Neural cell (in vitro differentiated cells): ENCODE results near the gene PYGB. TPM values are rescaled to one million over a fixed set of nuclear protein-coding genes. Genes with fewer than 3 reads are reported as not detected.

Experiments used
- H2AFZ ChIP-seq: fragments of 200-600, 300-800 bp; sonication (generic), shearing (Covaris generic); 2 replicates; pipeline ENCODE4 v1.6.0; 2014; ENCODE audit warnings: low read depth, mild to moderate bottlenecking, antibody characterized with exemption, low read length, moderate library complexity
- H3F3A ChIP-seq: fragments of 200-600 bp; shearing (Covaris generic); 2 replicates; pipeline ENCODE4 v1.6.1; 2016; ENCODE audit warnings: mild to moderate bottlenecking, moderate library complexity, mixed read lengths, antibody characterized with exemption, low read length; ENCODE audit not compliant: insufficient read depth, poor library complexity, severe bottlenecking
- H3K27ac ChIP-seq: fragments of 200-600, 300-800 bp; sonication (generic), shearing (Covaris generic); 2 replicates; pipeline ENCODE4 v1.5.1; 2014; ENCODE audit warnings: mild to moderate bottlenecking, low read length, moderate library complexity
- H3K27me3 ChIP-seq: fragments of 300-800, 200-600 bp; sonication (generic), shearing (Covaris generic); 2 replicates; pipeline ENCODE4 v1.6.0; 2014; ENCODE audit warnings: mild to moderate bottlenecking, low read depth, low read length, moderate library complexity; ENCODE audit not compliant: insufficient read depth
- H3K36me3 ChIP-seq: fragments of 300-800, 200-600 bp; sonication (generic), shearing (Covaris generic); 2 replicates; pipeline ENCODE4 v1.5.1; 2014; ENCODE audit warnings: mild to moderate bottlenecking, antibody characterized with exemption, low read length, moderate library complexity; ENCODE audit not compliant: insufficient read depth
- H3K4me2 ChIP-seq: fragments of 300-800, 200-600 bp; sonication (generic), shearing (Covaris generic); 2 replicates; pipeline ENCODE4 v1.6.0; 2014; ENCODE audit warnings: mild to moderate bottlenecking, low read length
- H3K4me3 ChIP-seq: fragments of 300-800, 200-600 bp; sonication (generic), shearing (Covaris generic); 2 replicates; pipeline ENCODE4 v1.5.1; 2014; ENCODE audit warnings: mild to moderate bottlenecking, low read length, moderate library complexity
- H3K79me2 ChIP-seq: fragments of 200-600 bp; shearing (Covaris generic); replicated peaks from 2 replicates; pipeline ENCODE4 v1.6.0; 2014; ENCODE audit warnings: mild to moderate bottlenecking, low read length, moderate library complexity; ENCODE audit not compliant: insufficient read depth
- H3K9ac ChIP-seq: fragments of 300-800, 200-600 bp; sonication (generic), shearing (Covaris generic); 2 replicates; pipeline ENCODE4 v1.6.1; 2016; ENCODE audit warnings: mild to moderate bottlenecking, low read length, mixed read lengths
- H3K9me2 ChIP-seq: fragments of 200-600 bp; shearing (Covaris generic); 2 replicates; pipeline ENCODE4 v1.6.1; 2016; ENCODE audit warnings: mild to moderate bottlenecking, low read length, mixed read lengths; ENCODE audit not compliant: insufficient read depth
- H3K9me3 ChIP-seq: fragments of 200-600, 300-800 bp; sonication (generic), shearing (Covaris generic); 2 replicates; pipeline ENCODE4 v1.6.1; 2016; ENCODE audit warnings: mild to moderate bottlenecking, mixed run types, low read length, moderate library complexity, mixed read lengths
- H4K20me1 ChIP-seq: fragments of 200-600 bp; shearing (Covaris generic); 2 replicates; pipeline ENCODE4 v1.6.1; 2016; ENCODE audit warnings: mild to moderate bottlenecking, mixed run types; ENCODE audit not compliant: insufficient read depth
- EP300 ChIP-seq: fragments of 450-650 bp; conservative IDR thresholded peaks from 2 replicates; pipeline ENCODE4 v1.6.1; 2014; ENCODE audit warnings: antibody characterized with exemption, mild to moderate bottlenecking, moderate library complexity; ENCODE audit not compliant: poor library complexity, severe bottlenecking
- EZH2 ChIP-seq: fragments of 200-600, 300-800 bp; shearing (Covaris generic), sonication (generic); IDR thresholded peaks from 2 replicates; pipeline ENCODE4 v1.6.1; 2014; ENCODE audit warnings: antibody characterized with exemption, low read length, borderline replicate concordance, mild to moderate bottlenecking; ENCODE audit not compliant: insufficient read depth, poor library complexity, severe bottlenecking
- MXI1 ChIP-seq: fragments of 450-650 bp; conservative IDR thresholded peaks from 2 replicates; pipeline ENCODE4 v1.6.1; 2014; ENCODE audit warnings: antibody characterized with exemption, mild to moderate bottlenecking; ENCODE audit not compliant: poor library complexity, severe bottlenecking
- POLR2AphosphoS5 ChIP-seq: IDR thresholded peaks from 2 replicates; pipeline ENCODE4 v1.6.1; 2012
- RAD21 ChIP-seq: fragments of 450-650 bp; conservative IDR thresholded peaks from 2 replicates; pipeline ENCODE4 v1.6.1; 2014; ENCODE audit warnings: antibody characterized with exemption, mild to moderate bottlenecking, moderate library complexity
- SMC3 ChIP-seq: fragments of 450-650 bp; conservative IDR thresholded peaks from 2 replicates; pipeline ENCODE4 v1.6.1; 2014; ENCODE audit warnings: antibody characterized with exemption, mild to moderate bottlenecking, moderate library complexity; ENCODE audit not compliant: poor library complexity
- TAF1 ChIP-seq: IDR thresholded peaks from 2 replicates; pipeline ENCODE4 v1.6.1; 2012; ENCODE audit warnings: low read depth
- polyA plus RNA-seq: library from polyadenylated mRNA; depleted of rRNA; stranded (reverse); fragments of >200 nt; gene quantifications from 2 replicates; pipeline ENCODE4 v1.2.3, GENCODE V29; 2014
- TF ChIP-seq, protein P1 (sequence below): IDR thresholded peaks from 2 replicates; pipeline ENCODE4 v1.6.1; 2012; ENCODE audit warnings: borderline replicate concordance
- TF ChIP-seq, protein P2 (sequence below): fragments of 450-650 bp; IDR thresholded peaks from 2 replicates; pipeline ENCODE4 v1.5.1; 2014; ENCODE audit warnings: antibody characterized with exemption, mild to moderate bottlenecking, moderate library complexity; ENCODE audit not compliant: poor library complexity, severe bottlenecking

PYGB gene
- polyA plus RNA-seq, 1 donor from 2014 or later, result 70.5 TPM

DNA sequence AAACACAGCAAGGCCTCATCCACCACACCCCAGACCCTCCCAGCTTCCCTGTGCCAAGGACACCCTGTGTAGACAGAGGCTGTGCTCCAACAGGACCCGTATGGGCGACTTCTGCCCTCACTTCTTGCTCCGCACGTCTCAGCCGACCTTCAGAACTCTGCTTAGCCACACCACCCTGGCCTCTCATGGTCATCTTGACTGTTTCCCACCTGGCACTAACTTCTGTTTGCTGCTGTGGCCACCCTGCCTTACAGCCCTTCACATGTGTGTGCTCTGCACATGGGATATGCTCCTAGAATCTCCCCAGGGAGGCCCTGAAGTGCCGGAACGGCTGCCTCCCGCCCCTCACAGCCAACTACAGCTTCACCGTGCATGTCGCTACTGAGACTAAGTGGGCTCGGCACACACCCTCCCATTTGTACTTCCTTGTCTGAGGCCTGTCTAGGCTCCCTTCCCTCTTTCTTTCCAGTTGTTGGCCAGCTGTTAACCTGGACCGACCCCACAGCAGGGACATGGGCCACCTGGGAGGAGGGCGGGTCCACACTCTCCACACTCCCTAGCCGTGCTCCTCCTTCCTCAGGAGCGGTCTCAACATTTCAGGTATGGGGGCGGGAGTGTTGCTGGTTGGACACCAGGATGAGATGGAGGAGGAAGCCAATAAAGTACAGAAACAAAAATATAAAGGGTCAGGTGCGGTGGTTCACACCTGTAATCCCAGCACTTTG lies 69.6 kb downstream of the PYGB start:
- Histone ChIP-seq H3K9me2 (no peaks in the 10 kb centered on the region), H3F3A (no peaks in the 10 kb centered on the region), H3K27ac (no peak overlapping the region), H2AFZ (no peak overlapping the region), H3K9me3 (no peaks in the 10 kb centered on the region), H3K4me2 (no peak overlapping the region), H3K36me3 (no peaks in the 10 kb centered on the region), H3K27me3 (no peaks in the 10 kb centered on the region), H3K9ac (no peak overlapping the region), H4K20me1 (no peaks in the 10 kb centered on the region), H3K4me3 (no peak overlapping the region), H3K79me2 (no peaks in the 10 kb centered on the region)
- TF ChIP-seq RAD21 (no peak), TAF1 (no peak), POLR2AphosphoS5 (no peak), EZH2 (no peak), MXI1 (no peak), SMC3 (no peak), EP300 (no peak)
- TF ChIP-seq, protein P1, sequence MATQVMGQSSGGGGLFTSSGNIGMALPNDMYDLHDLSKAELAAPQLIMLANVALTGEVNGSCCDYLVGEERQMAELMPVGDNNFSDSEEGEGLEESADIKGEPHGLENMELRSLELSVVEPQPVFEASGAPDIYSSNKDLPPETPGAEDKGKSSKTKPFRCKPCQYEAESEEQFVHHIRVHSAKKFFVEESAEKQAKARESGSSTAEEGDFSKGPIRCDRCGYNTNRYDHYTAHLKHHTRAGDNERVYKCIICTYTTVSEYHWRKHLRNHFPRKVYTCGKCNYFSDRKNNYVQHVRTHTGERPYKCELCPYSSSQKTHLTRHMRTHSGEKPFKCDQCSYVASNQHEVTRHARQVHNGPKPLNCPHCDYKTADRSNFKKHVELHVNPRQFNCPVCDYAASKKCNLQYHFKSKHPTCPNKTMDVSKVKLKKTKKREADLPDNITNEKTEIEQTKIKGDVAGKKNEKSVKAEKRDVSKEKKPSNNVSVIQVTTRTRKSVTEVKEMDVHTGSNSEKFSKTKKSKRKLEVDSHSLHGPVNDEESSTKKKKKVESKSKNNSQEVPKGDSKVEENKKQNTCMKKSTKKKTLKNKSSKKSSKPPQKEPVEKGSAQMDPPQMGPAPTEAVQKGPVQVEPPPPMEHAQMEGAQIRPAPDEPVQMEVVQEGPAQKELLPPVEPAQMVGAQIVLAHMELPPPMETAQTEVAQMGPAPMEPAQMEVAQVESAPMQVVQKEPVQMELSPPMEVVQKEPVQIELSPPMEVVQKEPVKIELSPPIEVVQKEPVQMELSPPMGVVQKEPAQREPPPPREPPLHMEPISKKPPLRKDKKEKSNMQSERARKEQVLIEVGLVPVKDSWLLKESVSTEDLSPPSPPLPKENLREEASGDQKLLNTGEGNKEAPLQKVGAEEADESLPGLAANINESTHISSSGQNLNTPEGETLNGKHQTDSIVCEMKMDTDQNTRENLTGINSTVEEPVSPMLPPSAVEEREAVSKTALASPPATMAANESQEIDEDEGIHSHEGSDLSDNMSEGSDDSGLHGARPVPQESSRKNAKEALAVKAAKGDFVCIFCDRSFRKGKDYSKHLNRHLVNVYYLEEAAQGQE, result no peak
- TF ChIP-seq, protein P2, sequence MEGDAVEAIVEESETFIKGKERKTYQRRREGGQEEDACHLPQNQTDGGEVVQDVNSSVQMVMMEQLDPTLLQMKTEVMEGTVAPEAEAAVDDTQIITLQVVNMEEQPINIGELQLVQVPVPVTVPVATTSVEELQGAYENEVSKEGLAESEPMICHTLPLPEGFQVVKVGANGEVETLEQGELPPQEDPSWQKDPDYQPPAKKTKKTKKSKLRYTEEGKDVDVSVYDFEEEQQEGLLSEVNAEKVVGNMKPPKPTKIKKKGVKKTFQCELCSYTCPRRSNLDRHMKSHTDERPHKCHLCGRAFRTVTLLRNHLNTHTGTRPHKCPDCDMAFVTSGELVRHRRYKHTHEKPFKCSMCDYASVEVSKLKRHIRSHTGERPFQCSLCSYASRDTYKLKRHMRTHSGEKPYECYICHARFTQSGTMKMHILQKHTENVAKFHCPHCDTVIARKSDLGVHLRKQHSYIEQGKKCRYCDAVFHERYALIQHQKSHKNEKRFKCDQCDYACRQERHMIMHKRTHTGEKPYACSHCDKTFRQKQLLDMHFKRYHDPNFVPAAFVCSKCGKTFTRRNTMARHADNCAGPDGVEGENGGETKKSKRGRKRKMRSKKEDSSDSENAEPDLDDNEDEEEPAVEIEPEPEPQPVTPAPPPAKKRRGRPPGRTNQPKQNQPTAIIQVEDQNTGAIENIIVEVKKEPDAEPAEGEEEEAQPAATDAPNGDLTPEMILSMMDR, result no peak

DNA sequence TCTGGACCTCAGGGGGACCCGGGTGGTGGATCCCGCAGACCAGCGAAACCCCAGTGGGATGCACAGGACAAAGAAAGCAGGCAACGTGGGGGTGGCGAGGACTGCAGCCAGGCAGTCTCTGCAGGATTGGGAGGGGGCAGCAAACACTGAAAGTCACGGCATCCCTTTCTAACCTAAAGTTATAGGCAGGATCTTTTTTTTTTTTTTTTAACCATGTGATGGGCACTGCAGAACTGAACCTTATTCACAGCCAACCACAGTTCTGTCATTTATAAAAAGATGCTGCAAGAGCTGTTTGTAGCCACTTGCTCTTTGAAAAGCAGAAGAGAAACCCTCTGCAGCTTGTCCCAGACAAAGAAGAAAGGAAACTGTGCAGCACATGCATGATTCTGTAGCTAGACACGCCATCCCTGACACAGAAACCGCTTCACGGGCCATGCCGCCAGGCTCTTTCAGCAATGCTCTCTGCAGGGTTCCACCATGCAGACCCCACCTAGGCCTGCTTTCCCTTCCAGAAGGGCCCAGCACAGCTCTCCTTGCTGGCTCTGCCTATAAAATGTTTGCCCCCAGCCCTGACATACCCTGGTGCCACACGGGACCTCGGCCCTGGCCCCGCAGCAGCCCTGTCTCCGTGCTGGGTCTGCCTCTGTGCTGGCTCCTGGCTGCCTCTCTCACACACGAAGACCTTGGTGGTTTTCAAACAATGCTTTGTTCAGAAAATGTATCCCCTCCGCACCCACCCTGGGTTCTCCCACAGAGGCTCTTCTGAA lies 70.8 kb downstream of the PYGB start:
- Histone ChIP-seq H3K27ac (no peak overlapping the region), H3K9ac (no peak overlapping the region), H2AFZ (no peak overlapping the region)

More for the DNA sequence above, 70.8 kb downstream of the PYGB start:
- Histone ChIP-seq H3K36me3 (no peaks in the 10 kb centered on the region), H3K9me3 (no peaks in the 10 kb centered on the region), H3K27me3 (no peaks in the 10 kb centered on the region), H3K9me2 (no peaks in the 10 kb centered on the region), H3K79me2 (no peaks in the 10 kb centered on the region), H4K20me1 (no peaks in the 10 kb centered on the region), H3K4me3 (no peak overlapping the region), H3K4me2 (no peak overlapping the region), H3F3A (no peaks in the 10 kb centered on the region)
- TF ChIP-seq EZH2 (no peak), EP300 (no peak), RAD21 (no peak), TAF1 (no peak), SMC3 (no peak), POLR2AphosphoS5 (no peak), MXI1 (no peak)
- TF ChIP-seq, protein P1, result no peak
- TF ChIP-seq, protein P2, result no peak
